H9 (cell line): ENCODE measurements around the gene BEND4. TPM values are rescaled to one million over a fixed set of nuclear protein-coding genes. Genes with fewer than 3 reads are reported as not detected.

Source experiments
- DNase-seq: peaks from one replicate; pipeline ENCODE4 v3.0.0-alpha.2; 2017
- H2AFZ ChIP-seq: one replicate; pipeline ENCODE4 v1.6.1; 2013; ENCODE audit warnings: mild to moderate bottlenecking, low read length, control low read depth, moderate library complexity
- H2AK5ac ChIP-seq: 2 replicates; pipeline ENCODE4 v1.6.1; 2013; ENCODE audit warnings: low read length, control low read depth, mixed read lengths; ENCODE audit not compliant: insufficient read length
- H2BK120ac ChIP-seq: one replicate; pipeline ENCODE4 v1.6.1; 2013; ENCODE audit warnings: low read depth, mild to moderate bottlenecking, low read length, control low read depth, inconsistent platforms; ENCODE audit not compliant: poor library complexity, severe bottlenecking
- H2BK12ac ChIP-seq: 2 replicates; pipeline ENCODE4 v1.6.1; 2013; ENCODE audit warnings: low read length, control low read depth, mixed read lengths, low read depth; ENCODE audit not compliant: insufficient read length
- H2BK15ac ChIP-seq: 2 replicates; pipeline ENCODE4 v1.6.1; 2013; ENCODE audit warnings: low read depth, low read length, control low read depth
- H2BK20ac ChIP-seq: one replicate; pipeline ENCODE4 v1.6.1; 2013; ENCODE audit warnings: low read depth, mild to moderate bottlenecking, low read length, control low read depth, inconsistent platforms; ENCODE audit not compliant: poor library complexity, severe bottlenecking
- H2BK5ac ChIP-seq: 2 replicates; pipeline ENCODE4 v1.6.1; 2013; ENCODE audit warnings: low read length, control low read depth, mixed read lengths; ENCODE audit not compliant: insufficient read length
- H3K14ac ChIP-seq: 2 replicates; pipeline ENCODE4 v1.6.1; 2013; ENCODE audit warnings: low read length, control low read depth; ENCODE audit not compliant: insufficient read depth
- H3K18ac ChIP-seq: 2 replicates; pipeline ENCODE4 v1.6.1; 2013; ENCODE audit warnings: low read depth, mild to moderate bottlenecking, mixed read lengths, low read length, control low read depth; ENCODE audit not compliant: insufficient read length
- H3K23ac ChIP-seq: 2 replicates; pipeline ENCODE4 v1.6.1; 2013; ENCODE audit warnings: low read length, control low read depth, mixed read lengths, low read depth; ENCODE audit not compliant: insufficient read length
- H3K23me2 ChIP-seq: 2 replicates; pipeline ENCODE4 v1.6.1; 2013; ENCODE audit warnings: low read depth, mild to moderate bottlenecking, mixed read lengths, low read length, control low read depth; ENCODE audit not compliant: insufficient read length, poor library complexity, severe bottlenecking
- H3K27ac ChIP-seq: 2 replicates; pipeline ENCODE4 v1.5.1; 2013; ENCODE audit warnings: low read length, control low read depth, mixed read lengths, low read depth; ENCODE audit not compliant: insufficient read length
- H3K27me3 ChIP-seq: 2 replicates; pipeline ENCODE4 v1.6.1; 2013; ENCODE audit warnings: low read length, control low read depth, inconsistent platforms; ENCODE audit not compliant: insufficient read depth
- H3K4ac ChIP-seq: 2 replicates; pipeline ENCODE4 v1.6.1; 2013; ENCODE audit warnings: low read depth, mild to moderate bottlenecking, control low read depth, inconsistent platforms, low read length, moderate library complexity
- H3K4me1 ChIP-seq: 2 replicates; pipeline ENCODE4 v1.6.1; 2013; ENCODE audit warnings: low read length, control low read depth, inconsistent platforms; ENCODE audit not compliant: insufficient read depth
- H3K4me2 ChIP-seq: 2 replicates; pipeline ENCODE4 v1.6.1; 2013; ENCODE audit warnings: low read length, control low read depth, mixed read lengths; ENCODE audit not compliant: insufficient read length, insufficient read depth
- H3K56ac ChIP-seq: 2 replicates; pipeline ENCODE4 v1.6.1; 2013; ENCODE audit warnings: low read depth, mild to moderate bottlenecking, mixed read lengths, low read length, control low read depth; ENCODE audit not compliant: insufficient read length
- H3K79me1 ChIP-seq: 2 replicates; pipeline ENCODE4 v1.6.1; 2013; ENCODE audit warnings: low read depth, mild to moderate bottlenecking, moderate library complexity, low read length, control low read depth, inconsistent platforms; ENCODE audit not compliant: insufficient read depth, poor library complexity, severe bottlenecking
- H3K79me2 ChIP-seq: 2 replicates; pipeline ENCODE4 v1.6.1; 2013; ENCODE audit warnings: low read length, control low read depth, inconsistent platforms; ENCODE audit not compliant: insufficient read depth
- H3K9ac ChIP-seq: 2 replicates; pipeline ENCODE4 v1.6.1; 2013; ENCODE audit warnings: low read length, control low read depth, mixed read lengths; ENCODE audit not compliant: insufficient read length; ENCODE audit errors: extremely low read depth
- H3K9me3 ChIP-seq: one replicate; pipeline ENCODE4 v1.6.1; 2013; ENCODE audit warnings: low read depth, low read length, inconsistent platforms; ENCODE audit not compliant: control insufficient read depth
- H3T11ph ChIP-seq: one replicate; pipeline ENCODE4 v1.6.1; 2013; ENCODE audit warnings: mild to moderate bottlenecking, low read length, control low read depth, inconsistent platforms
- H4K20me1 ChIP-seq: one replicate; pipeline ENCODE4 v1.6.1; 2013; ENCODE audit not compliant: control insufficient read depth, insufficient read length, insufficient read depth
- H4K5ac ChIP-seq: 2 replicates; pipeline ENCODE4 v1.6.1; 2013; ENCODE audit warnings: low read depth, mild to moderate bottlenecking, mixed read lengths, low read length, control low read depth; ENCODE audit not compliant: insufficient read length
- H4K8ac ChIP-seq: replicated peaks from 2 replicates; pipeline ENCODE4 v1.6.1; 2013; ENCODE audit warnings: low read length, control low read depth, mixed read lengths, low read depth; ENCODE audit not compliant: insufficient read length
- H4K91ac ChIP-seq: 2 replicates; pipeline ENCODE4 v1.6.1; 2013; ENCODE audit warnings: low read depth, mild to moderate bottlenecking, moderate library complexity, mixed read lengths, low read length, control low read depth; ENCODE audit not compliant: insufficient read length
- H3K27ac Mint-ChIP-seq, 3 experiments: 2 replicates in 2 of 3; 3 replicates in 1 of 3; pipeline ENCODE4 v1.8.0; 2020 to 2021; ENCODE audit warnings: mixed read lengths in 3 of 3, mild to moderate bottlenecking in 1 of 3, moderate library complexity in 1 of 3
- H3K27me3 Mint-ChIP-seq: 2 replicates; pipeline ENCODE4 v1.8.0; 2021; ENCODE audit warnings: low read depth, mild to moderate bottlenecking, moderate library complexity, mixed read lengths
- H3K36me3 Mint-ChIP-seq, 3 experiments: 2 replicates in 2 of 3; 3 replicates in 1 of 3; pipeline ENCODE4 v1.8.0; 2020 to 2021; ENCODE audit warnings: low read depth in 3 of 3, mixed read lengths in 3 of 3; ENCODE audit not compliant: insufficient read depth in 1 of 3
- H3K4me1 Mint-ChIP-seq, 2 experiments: 2 replicates each; pipeline ENCODE4 v1.8.0; 2020; ENCODE audit warnings: mixed read lengths in 2 of 2
- H3K4me3 Mint-ChIP-seq, 2 experiments: 2 replicates in 1 of 2; 3 replicates in 1 of 2; pipeline ENCODE4 v1.8.0; 2020 to 2021; ENCODE audit warnings: mild to moderate bottlenecking in 2 of 2, mixed read lengths in 2 of 2, moderate library complexity in 1 of 2
- H3K9me3 Mint-ChIP-seq, 2 experiments: 2 replicates in 1 of 2; 3 replicates in 1 of 2; pipeline ENCODE4 v1.8.0; 2020; ENCODE audit warnings: mild to moderate bottlenecking in 2 of 2, mixed read lengths in 2 of 2, moderate library complexity in 1 of 2
- WGBS: extraction: QIAGEN DNeasy Blood & Tissue Kit; methylation state at CpG from one replicate; pipeline ENCODE4 v1.1.7; 2013; ENCODE audit warnings: missing lambda C conversion rate, low lambda C conversion rate, mixed read lengths; ENCODE audit not compliant: insufficient read length; ENCODE audit errors: extremely low coverage; 5-methylcytosine and 5-hydroxymethylcytosine counted together
- total RNA-seq: library from RNA; stranded (reverse); gene quantifications from 2 replicates; pipeline ENCODE4 v1.2.1, GENCODE V29; 2021
- TF ChIP-seq, protein P1 (sequence below): fragments of 200-600 bp; sonication (generic); conservative IDR thresholded peaks from 3 replicates; pipeline ENCODE4 v1.8.0; 2021; ENCODE audit warnings: antibody characterized with exemption, mild to moderate bottlenecking

The BEND4 gene
- total RNA-seq, 1 experiment from 2014 or later = 25.1 TPM

DNA sequence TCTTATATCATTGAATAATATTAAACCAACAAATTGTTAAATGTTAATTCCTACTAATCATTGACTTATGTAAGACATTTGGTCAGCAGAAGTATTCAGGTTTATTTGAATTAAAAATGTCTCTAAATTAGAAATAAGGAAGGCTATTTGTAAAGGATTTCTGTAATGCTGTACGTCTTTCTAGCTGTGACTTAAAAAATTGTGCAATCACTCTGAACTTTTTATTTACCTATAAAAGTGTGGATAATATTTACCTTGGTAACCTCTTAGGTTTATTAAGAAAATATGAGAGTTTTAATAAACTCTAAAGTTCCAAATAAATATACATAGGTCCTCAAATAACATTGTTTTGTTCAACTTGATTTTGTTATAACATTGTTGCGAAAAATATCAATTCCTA, 85.2 kb downstream of the BEND4 start:
- H3K4ac ChIP-seq = no peak overlapping the region
- no peak overlapping the region for H4K8ac ChIP-seq
- no peaks in the 10 kb centered on the region for H3K23me2 ChIP-seq
- H4K91ac ChIP-seq = no peak overlapping the region
- H2BK20ac ChIP-seq = no peak overlapping the region
- H3K18ac ChIP-seq = no peak overlapping the region
- H3K4me2 ChIP-seq = no peak overlapping the region
- H3K4me1 Mint-ChIP-seq = no peaks in the 10 kb centered on the region
- H3K79me1 ChIP-seq = no peaks in the 10 kb centered on the region
- peaks cover 0 to 15% (median 15%) of the 10 kb centered on the region in 3 experiments; a peak in 5 of 7 replicates for H3K36me3 Mint-ChIP-seq
- H3K4me1 ChIP-seq = no peaks in the 10 kb centered on the region
- no peaks in the 10 kb centered on the region for H3K27me3 Mint-ChIP-seq
- no peak overlapping the region for H3K4me3 Mint-ChIP-seq
- no peak overlapping the region for H4K5ac ChIP-seq
- no peak overlapping the region for H3K14ac ChIP-seq
- TF ChIP-seq, protein P1, sequence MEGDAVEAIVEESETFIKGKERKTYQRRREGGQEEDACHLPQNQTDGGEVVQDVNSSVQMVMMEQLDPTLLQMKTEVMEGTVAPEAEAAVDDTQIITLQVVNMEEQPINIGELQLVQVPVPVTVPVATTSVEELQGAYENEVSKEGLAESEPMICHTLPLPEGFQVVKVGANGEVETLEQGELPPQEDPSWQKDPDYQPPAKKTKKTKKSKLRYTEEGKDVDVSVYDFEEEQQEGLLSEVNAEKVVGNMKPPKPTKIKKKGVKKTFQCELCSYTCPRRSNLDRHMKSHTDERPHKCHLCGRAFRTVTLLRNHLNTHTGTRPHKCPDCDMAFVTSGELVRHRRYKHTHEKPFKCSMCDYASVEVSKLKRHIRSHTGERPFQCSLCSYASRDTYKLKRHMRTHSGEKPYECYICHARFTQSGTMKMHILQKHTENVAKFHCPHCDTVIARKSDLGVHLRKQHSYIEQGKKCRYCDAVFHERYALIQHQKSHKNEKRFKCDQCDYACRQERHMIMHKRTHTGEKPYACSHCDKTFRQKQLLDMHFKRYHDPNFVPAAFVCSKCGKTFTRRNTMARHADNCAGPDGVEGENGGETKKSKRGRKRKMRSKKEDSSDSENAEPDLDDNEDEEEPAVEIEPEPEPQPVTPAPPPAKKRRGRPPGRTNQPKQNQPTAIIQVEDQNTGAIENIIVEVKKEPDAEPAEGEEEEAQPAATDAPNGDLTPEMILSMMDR = no peak
- H2AK5ac ChIP-seq = no peak overlapping the region
- no peaks in the 10 kb centered on the region for H3K9me3 ChIP-seq
- no peak for DNase-seq
- no peak overlapping the region for H3K27ac Mint-ChIP-seq
- no peak overlapping the region for H2BK15ac ChIP-seq
- no peaks in the 10 kb centered on the region for H3K9me3 Mint-ChIP-seq
- no peaks in the 10 kb centered on the region for H3K27me3 ChIP-seq
- no CpG with 5 or more reads among the region's 2 CpGs for WGBS
- no peak overlapping the region for H3K56ac ChIP-seq
- H2AFZ ChIP-seq = no peak overlapping the region
- H3T11ph ChIP-seq = no peak overlapping the region
- H3K79me2 ChIP-seq = no peaks in the 10 kb centered on the region
- no peak overlapping the region for H2BK5ac ChIP-seq
- H2BK12ac ChIP-seq = no peak overlapping the region
- no peaks in the 10 kb centered on the region for H4K20me1 ChIP-seq
- no peak overlapping the region for H3K27ac ChIP-seq
- no peak overlapping the region for H3K23ac ChIP-seq
- H3K9ac ChIP-seq = no peak overlapping the region
- no peak overlapping the region for H2BK120ac ChIP-seq
